Cardiac fibroblast (primary cell): ENCODE measurements around the gene TRAF3IP3.
A peak's percentile ranks its signal among the peaks of the same experiment; 100 is the strongest.

Experiments
- DNase-seq, 2 donors: peaks; one replicate each; pipeline versions ENCODE4 v3.0.0 to v3.0.0-alpha.2; 2010; ENCODE audit warnings: low read depth in 2 of 2
- H3K4me3 ChIP-seq, 2 donors: replicated peaks in 1 of 2; 1 replicate in 1 of 2; 2 replicates in 1 of 2; pipeline ENCODE4 v1.5.1; 2011; ENCODE audit warnings: low read depth in 2 of 2, low read length in 2 of 2, mild to moderate bottlenecking in 2 of 2, moderate library complexity in 1 of 2
- CTCF ChIP-seq: IDR thresholded peaks from one replicate; pipeline ENCODE4 v1.5.1; 2011; ENCODE audit warnings: low read depth, mild to moderate bottlenecking, low read length, inconsistent platforms

Gene TRAF3IP3

GRCh38 chr1:209769171-209769904, 13.5 kb downstream of the TRAF3IP3 start:
- TF ChIP-seq CTCF, result no peak
- DNase-seq, result peak; percentile 94 to 95
- no peak overlapping the region for H3K4me3 ChIP-seq

DNA sequence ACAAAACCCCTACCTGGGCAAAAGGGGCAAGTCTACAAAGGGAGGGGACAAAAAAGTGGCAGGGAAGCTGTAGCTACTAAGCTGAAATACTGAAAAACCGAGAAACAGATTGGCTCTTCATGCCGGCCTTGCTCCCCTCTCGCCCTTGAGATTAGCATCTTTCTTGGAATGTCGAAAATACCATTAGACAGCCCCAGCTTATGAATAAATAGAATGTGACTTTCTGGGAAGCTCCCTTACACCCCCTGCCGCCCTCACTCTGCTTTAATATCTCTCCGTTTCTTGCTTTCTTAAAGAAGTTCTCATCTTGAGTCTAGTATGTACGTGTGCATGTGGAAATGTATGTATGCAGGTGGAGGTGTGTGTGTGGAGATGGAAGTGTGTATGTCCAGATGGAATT, 14.1 kb downstream of the TRAF3IP3 start:
- TF ChIP-seq CTCF, result no peak
- no peak overlapping the region for H3K4me3 ChIP-seq
- peak; percentile 35 to 53 for DNase-seq

GRCh38 chr1:209770636-209771415, 15.0 kb downstream of the TRAF3IP3 start:
- DNase-seq, result no peak
- TF ChIP-seq CTCF, result no peak
- H3K4me3 ChIP-seq, result no peak overlapping the region

GRCh38 chr1:209772126-209772525, 16.3 kb downstream of the TRAF3IP3 start:
- TF ChIP-seq CTCF, result no peak
- no peak overlapping the region for H3K4me3 ChIP-seq
- no peak for DNase-seq

DNA sequence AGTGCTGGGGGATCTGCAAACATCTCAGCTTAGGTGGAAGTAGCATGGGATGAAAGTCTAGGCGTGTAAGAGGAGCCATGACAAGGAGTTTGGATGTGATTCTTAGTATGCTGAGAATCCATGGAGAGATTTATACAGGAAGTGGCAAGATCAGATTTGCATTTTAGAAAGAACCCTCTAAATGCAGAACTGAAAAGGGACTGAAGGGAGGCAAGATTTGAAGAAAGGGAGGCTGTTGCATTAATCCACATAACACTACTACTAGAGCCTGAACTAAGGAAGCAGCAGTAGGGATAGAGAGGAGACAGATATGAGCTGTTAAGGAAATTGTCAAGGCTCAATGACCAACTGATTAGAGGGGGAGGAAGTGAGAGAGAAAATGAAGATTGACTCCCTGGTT, 18.7 kb downstream of the TRAF3IP3 start:
- H3K4me3 ChIP-seq, result no peak overlapping the region
- no peak for DNase-seq
- no peak for TF ChIP-seq CTCF

- no peak for TF ChIP-seq CTCF
- no peak overlapping the region for H3K4me3 ChIP-seq
- DNase-seq, result no peak
These were observed 19.8 kb downstream of the TRAF3IP3 start for GRCh38 chr1:209775678-209776077.
